Measurements from ENCODE around the gene OR6B2.

DNA sequence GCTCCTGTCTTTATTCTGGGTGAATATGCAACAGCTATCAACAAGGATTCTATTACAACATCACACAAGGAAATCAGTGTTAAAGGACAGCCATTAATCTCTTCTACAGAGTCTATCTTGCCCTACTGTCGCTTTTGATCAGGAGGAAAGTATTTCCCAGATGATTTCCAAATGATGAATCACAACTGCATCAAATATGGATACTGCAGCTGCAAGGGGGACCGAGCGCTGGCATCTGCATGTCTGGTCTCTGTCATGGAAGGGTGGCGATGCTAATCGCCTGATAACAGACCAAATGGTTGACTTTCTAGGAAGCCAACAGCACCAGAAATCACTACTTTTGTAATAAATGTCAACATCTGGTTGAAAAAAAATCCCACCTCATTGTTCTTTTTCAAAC lies 44.3 kb upstream of the OR6B2 start:
- TF ChIP-seq, protein P1, sequence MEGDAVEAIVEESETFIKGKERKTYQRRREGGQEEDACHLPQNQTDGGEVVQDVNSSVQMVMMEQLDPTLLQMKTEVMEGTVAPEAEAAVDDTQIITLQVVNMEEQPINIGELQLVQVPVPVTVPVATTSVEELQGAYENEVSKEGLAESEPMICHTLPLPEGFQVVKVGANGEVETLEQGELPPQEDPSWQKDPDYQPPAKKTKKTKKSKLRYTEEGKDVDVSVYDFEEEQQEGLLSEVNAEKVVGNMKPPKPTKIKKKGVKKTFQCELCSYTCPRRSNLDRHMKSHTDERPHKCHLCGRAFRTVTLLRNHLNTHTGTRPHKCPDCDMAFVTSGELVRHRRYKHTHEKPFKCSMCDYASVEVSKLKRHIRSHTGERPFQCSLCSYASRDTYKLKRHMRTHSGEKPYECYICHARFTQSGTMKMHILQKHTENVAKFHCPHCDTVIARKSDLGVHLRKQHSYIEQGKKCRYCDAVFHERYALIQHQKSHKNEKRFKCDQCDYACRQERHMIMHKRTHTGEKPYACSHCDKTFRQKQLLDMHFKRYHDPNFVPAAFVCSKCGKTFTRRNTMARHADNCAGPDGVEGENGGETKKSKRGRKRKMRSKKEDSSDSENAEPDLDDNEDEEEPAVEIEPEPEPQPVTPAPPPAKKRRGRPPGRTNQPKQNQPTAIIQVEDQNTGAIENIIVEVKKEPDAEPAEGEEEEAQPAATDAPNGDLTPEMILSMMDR (IDR thresholded peaks at IDR 0.05): no peak
- no peak for TF ChIP-seq POLR2A (IDR thresholded peaks at IDR 0.05)

Data from lower leg skin (tissue), 3 donors.